ENCODE measurements around the gene STX4. TPM values are rescaled to one million over a fixed set of nuclear protein-coding genes. Genes with fewer than 3 reads are reported as not detected.
"Not testable (repeated sequence)": the region's sequence is repeated elsewhere in the genome, so short reads cannot be mapped to it uniquely, and the experiment has no call there.

STX4 gene
- total RNA-seq, 1 donor: 26.8 TPM

DNA sequence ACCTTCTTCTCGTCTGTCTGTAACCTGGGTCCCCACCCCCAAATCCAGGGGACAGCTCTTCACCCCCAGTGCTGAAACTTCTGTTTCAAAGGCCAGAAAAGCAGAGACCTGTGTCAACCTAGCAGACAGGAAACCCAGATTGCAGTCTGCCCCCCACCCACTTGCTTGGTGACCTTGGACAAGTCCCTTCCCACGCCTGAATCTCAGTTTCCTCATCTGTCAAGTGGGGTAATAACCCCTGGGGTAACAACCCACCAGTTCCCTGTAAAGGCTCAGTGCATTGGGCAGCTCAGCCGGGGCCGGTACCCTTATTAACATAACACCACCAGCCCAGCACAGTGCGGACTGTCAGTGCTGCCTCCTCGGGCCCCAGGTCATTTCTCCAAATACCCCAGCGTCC is 24.2 kb upstream of the STX4 start:
- H3K4me3 ChIP-seq (ENCODE audit: insufficient read depth, low read length): no peak overlapping the region

DNA sequence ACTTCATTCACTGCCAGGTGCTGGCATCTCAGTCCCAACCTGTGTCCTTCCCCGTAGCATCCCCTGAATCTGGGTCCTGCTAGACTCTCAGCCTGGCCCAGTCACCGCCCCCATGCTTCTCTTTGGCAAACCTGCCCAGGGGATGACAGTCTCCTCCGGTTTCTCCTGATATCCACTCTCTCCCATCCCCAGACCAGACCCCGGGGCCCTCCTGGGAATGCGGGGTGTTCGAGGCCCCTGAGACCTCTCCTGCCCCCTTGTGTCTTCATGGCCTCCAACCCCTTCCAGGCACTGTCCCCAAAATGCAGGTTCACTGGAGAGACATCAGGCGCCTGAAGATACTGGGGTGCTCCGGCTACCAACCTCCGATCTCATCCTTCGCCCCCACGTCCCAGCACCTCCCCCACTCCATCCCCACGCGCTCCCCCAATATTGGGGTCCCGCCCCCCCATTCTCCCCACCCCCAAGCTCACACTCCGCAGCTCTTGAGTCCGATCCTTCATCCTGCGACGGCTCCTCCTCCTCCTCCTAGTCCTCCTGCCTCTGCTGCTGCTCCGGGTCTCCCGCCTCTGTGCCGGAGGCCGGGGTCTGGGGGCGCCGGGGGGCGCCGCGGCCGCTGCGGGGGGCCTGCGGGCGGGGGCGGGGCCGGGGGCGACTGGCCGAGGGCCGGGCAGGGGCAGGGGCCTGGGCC is 23.3 kb upstream of the STX4 start:
- H3K27ac ChIP-seq (ENCODE audit: low read depth, low read length): no peak overlapping the region
- H3K4me1 ChIP-seq (ENCODE audit: insufficient read depth, low read length): peaks cover 32% of the 10 kb centered on the region
- H3K4me3 ChIP-seq (ENCODE audit: insufficient read depth, low read length): peak overlapping the region; percentile 63
- DNase-seq (ENCODE audit: insufficient read length, low spot score, missing footprints): no peak
- TF ChIP-seq, protein P1, sequence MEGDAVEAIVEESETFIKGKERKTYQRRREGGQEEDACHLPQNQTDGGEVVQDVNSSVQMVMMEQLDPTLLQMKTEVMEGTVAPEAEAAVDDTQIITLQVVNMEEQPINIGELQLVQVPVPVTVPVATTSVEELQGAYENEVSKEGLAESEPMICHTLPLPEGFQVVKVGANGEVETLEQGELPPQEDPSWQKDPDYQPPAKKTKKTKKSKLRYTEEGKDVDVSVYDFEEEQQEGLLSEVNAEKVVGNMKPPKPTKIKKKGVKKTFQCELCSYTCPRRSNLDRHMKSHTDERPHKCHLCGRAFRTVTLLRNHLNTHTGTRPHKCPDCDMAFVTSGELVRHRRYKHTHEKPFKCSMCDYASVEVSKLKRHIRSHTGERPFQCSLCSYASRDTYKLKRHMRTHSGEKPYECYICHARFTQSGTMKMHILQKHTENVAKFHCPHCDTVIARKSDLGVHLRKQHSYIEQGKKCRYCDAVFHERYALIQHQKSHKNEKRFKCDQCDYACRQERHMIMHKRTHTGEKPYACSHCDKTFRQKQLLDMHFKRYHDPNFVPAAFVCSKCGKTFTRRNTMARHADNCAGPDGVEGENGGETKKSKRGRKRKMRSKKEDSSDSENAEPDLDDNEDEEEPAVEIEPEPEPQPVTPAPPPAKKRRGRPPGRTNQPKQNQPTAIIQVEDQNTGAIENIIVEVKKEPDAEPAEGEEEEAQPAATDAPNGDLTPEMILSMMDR (IDR thresholded peaks at IDR 0.05; ENCODE audit: extremely low read depth, low read depth, low read length): no peak
- peaks cover 13% of the 10 kb centered on the region for H3K27me3 ChIP-seq (ENCODE audit: insufficient read depth, low read length)
- peak overlapping the region; percentile 41 for H2AFZ ChIP-seq (ENCODE audit: low read length)
- no peaks in the 10 kb centered on the region for H4K20me1 ChIP-seq (ENCODE audit: insufficient read depth, low read length)
- no peaks in the 10 kb centered on the region for H3K79me2 ChIP-seq (ENCODE audit: insufficient read depth, low read length)
- peak overlapping the region; percentile 73 for H3K4me2 ChIP-seq (ENCODE audit: insufficient read depth, low read length)
- no peaks in the 10 kb centered on the region for H3K36me3 ChIP-seq (ENCODE audit: insufficient read depth, low read length)
- no peaks in the 10 kb centered on the region for H3K9me3 ChIP-seq (ENCODE audit: low read depth, low read length)

More for the DNA sequence above, 24.2 kb upstream of the STX4 start:
- Histone ChIP-seq H3K9me3 (ENCODE audit: low read depth, low read length) (no peaks in the 10 kb centered on the region), H3K79me2 (ENCODE audit: insufficient read depth, low read length) (no peaks in the 10 kb centered on the region), H3K4me1 (ENCODE audit: insufficient read depth, low read length) (peaks cover 32% of the 10 kb centered on the region), H3K27me3 (ENCODE audit: insufficient read depth, low read length) (peaks cover 13% of the 10 kb centered on the region), H2AFZ (ENCODE audit: low read length) (no peak overlapping the region), H3K4me2 (ENCODE audit: insufficient read depth, low read length) (peak overlapping the region; percentile 73), H4K20me1 (ENCODE audit: insufficient read depth, low read length) (no peaks in the 10 kb centered on the region), H3K36me3 (ENCODE audit: insufficient read depth, low read length) (no peaks in the 10 kb centered on the region), H3K27ac (ENCODE audit: low read depth, low read length) (no peak overlapping the region)
- TF ChIP-seq, protein P1 (IDR thresholded peaks at IDR 0.05; ENCODE audit: extremely low read depth, low read depth, low read length): no peak
- no peak for DNase-seq (ENCODE audit: insufficient read length, low spot score, missing footprints)

DNA sequence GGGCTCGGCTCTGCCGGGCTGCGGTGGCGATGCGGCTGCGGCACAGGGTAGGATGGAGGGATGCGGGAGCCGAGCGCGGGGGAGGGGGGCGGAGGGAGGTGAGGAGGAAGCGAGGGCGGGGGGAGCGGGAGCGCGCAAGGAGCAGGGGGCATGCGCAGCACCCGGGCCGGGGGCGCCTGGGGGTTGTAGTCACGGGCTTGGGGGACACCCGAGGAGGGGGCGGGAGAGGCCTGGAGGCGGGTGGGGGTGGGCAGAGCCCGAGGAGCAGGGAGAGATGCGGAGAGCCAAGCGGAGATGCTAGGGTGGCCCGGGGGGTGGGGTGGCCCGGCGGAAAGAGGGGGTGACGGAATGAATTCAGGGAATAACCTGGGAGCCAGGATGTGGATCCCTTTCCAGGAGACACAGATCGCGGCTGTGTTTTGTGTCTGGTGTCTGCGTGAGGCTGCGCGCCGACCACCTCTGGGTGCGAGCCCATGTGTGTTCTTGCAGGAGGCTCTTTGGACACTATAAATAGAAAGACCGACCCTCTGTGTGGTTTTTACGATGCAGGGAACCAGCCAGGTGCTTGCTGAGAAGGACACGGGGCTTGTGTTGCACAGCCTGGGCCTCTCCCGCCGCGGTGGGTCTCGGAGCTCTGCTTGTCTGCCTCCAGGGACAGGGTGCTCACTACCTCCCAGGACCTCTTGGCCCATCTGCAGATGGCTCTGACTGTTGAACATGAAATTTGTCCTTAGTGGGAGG is 22.6 kb upstream of the STX4 start, which contains the start of gene STX1B:
Gene STX1B, minus strand, starts transcription at position 54 of the 741 bp plus-strand sequence. CDS start 242 bp downstream, outside the sequence.
- H2AFZ ChIP-seq (ENCODE audit: low read length): peak within 1 kb of the TSS; percentile 49
- TF ChIP-seq, protein P1 (IDR thresholded peaks at IDR 0.05; ENCODE audit: extremely low read depth, low read depth, low read length): no peak
- no peak within 1 kb of the TSS for H3K27ac ChIP-seq (ENCODE audit: low read depth, low read length)
- peaks cover 13% of the 10 kb centered on the region for H3K27me3 ChIP-seq (ENCODE audit: insufficient read depth, low read length)
- peak within 1 kb of the TSS; percentile 63 for H3K4me3 ChIP-seq (ENCODE audit: insufficient read depth, low read length)
- peak within 1 kb of the TSS; percentile 73 for H3K4me2 ChIP-seq (ENCODE audit: insufficient read depth, low read length)
- H3K79me2 ChIP-seq (ENCODE audit: insufficient read depth, low read length): no peaks in the 10 kb centered on the region
- peaks cover 30% of the 10 kb centered on the region for H3K4me1 ChIP-seq (ENCODE audit: insufficient read depth, low read length)
- H3K36me3 ChIP-seq (ENCODE audit: insufficient read depth, low read length): no peaks in the 10 kb centered on the region
- no peaks in the 10 kb centered on the region for H4K20me1 ChIP-seq (ENCODE audit: insufficient read depth, low read length)
- no peaks in the 10 kb centered on the region for H3K9me3 ChIP-seq (ENCODE audit: low read depth, low read length)
- peak; percentile 94 for DNase-seq (ENCODE audit: insufficient read length, low spot score, missing footprints)

DNA sequence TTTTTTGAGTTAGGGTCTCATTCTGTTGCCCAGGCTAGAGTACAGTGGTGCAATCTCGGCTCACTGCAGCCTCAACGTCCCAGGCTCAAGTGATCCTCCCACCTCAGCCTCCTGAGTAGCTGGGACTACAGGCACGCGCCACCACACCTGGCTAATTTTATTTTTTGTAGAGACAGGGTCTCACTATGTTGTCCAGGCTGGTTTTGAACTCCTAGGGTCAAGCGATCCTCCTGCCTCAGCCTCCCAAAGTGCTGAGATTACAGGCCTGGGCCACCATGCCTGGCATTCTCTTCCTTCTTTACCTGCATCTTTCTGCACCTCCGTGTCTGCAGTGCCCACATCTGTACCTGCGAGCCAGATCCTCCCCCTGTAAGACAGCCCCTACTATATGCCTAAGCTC is 21.5 kb upstream of the STX4 start:
- H3K4me3 ChIP-seq (ENCODE audit: insufficient read depth, low read length); H3K36me3 ChIP-seq (ENCODE audit: insufficient read depth, low read length); H3K27ac ChIP-seq (ENCODE audit: low read depth, low read length); H4K20me1 ChIP-seq (ENCODE audit: insufficient read depth, low read length); H3K9me3 ChIP-seq (ENCODE audit: low read depth, low read length); DNase-seq (ENCODE audit: insufficient read length, low spot score, missing footprints); H3K79me2 ChIP-seq (ENCODE audit: insufficient read depth, low read length); H3K4me2 ChIP-seq (ENCODE audit: insufficient read depth, low read length); H2AFZ ChIP-seq (ENCODE audit: low read length): not testable (repeated sequence)
- Histone ChIP-seq H3K4me1 (ENCODE audit: insufficient read depth, low read length) (peaks cover 23% of the 10 kb centered on the region), H3K27me3 (ENCODE audit: insufficient read depth, low read length) (peaks cover 13% of the 10 kb centered on the region)

DNA sequence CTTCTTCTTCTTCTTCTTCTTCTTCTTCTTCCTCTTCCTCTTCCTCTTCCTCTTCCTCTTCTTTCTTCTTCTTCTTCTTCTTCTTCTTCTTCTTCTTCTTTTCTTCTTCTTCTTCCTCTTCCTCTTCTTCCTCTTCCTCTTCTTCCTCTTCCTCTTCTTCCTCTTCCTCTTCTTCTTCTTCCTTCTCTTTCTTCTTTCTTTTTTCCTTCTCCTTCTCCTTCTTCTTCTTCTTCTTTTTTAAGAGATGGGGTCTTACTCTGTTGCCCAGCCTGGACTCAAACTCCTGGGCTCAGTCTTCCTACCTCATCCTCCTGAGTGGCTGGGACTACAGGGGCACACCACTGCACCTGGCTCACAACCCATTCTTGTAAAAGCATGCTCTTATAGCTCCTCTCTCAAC is 20.1 kb upstream of the STX4 start:
- not testable (repeated sequence) for H3K36me3 ChIP-seq (ENCODE audit: insufficient read depth, low read length); H3K4me2 ChIP-seq (ENCODE audit: insufficient read depth, low read length); H3K79me2 ChIP-seq (ENCODE audit: insufficient read depth, low read length); H2AFZ ChIP-seq (ENCODE audit: low read length); H3K4me3 ChIP-seq (ENCODE audit: insufficient read depth, low read length); H4K20me1 ChIP-seq (ENCODE audit: insufficient read depth, low read length); H3K9me3 ChIP-seq (ENCODE audit: low read depth, low read length); DNase-seq (ENCODE audit: insufficient read length, low spot score, missing footprints); H3K27ac ChIP-seq (ENCODE audit: low read depth, low read length)
- Histone ChIP-seq H3K27me3 (ENCODE audit: insufficient read depth, low read length) (peaks cover 13% of the 10 kb centered on the region), H3K4me1 (ENCODE audit: insufficient read depth, low read length) (peaks cover 18% of the 10 kb centered on the region)

All from osteoblast (primary cell).